ENCODE measurements around the gene NAGS.

- TF ChIP-seq POLR2A (IDR thresholded peaks at IDR 0.05) (no peak), CTCF (IDR thresholded peaks at IDR 0.05) (no peak)
Observed at GRCh38 chr17:44004077-44004760, at the start of gene NAGS.

Data from breast epithelium (tissue), 3 donors.